Progenitor cell of endocrine pancreas (in vitro differentiated cells): Measurements from ENCODE around the gene SEMA3G. TPM values are rescaled to one million over a fixed set of nuclear protein-coding genes. Genes with fewer than 3 reads are reported as not detected.

ENCODE experiments used
- DNase-seq: peaks from one replicate; pipeline ENCODE4 v3.0.0; 2021; ENCODE audit warnings: low spot score; ENCODE audit not compliant: unreplicated experiment
- H3K27ac Mint-ChIP-seq: 2 replicates; pipeline ENCODE4 v1.8.0; 2021; ENCODE audit warnings: mild to moderate bottlenecking, moderate library complexity, mixed read lengths
- H3K27me3 Mint-ChIP-seq: 2 replicates; pipeline ENCODE4 v1.8.0; 2021; ENCODE audit warnings: mixed read lengths
- H3K36me3 Mint-ChIP-seq: 2 replicates; pipeline ENCODE4 v1.8.0; 2022; ENCODE audit warnings: mixed read lengths; ENCODE audit not compliant: insufficient read depth
- H3K4me1 Mint-ChIP-seq: 2 replicates; pipeline ENCODE4 v1.8.0; 2021; ENCODE audit warnings: low read depth, mixed read lengths
- H3K4me3 Mint-ChIP-seq: 2 replicates; pipeline ENCODE4 v1.8.0; 2021; ENCODE audit warnings: low read depth, mild to moderate bottlenecking, moderate library complexity, mixed read lengths
- H3K9me3 Mint-ChIP-seq: 2 replicates; pipeline ENCODE4 v1.8.0; 2021; ENCODE audit warnings: low read depth, mixed read lengths
- total RNA-seq: library from RNA; stranded (reverse); gene quantifications from 2 replicates; pipeline ENCODE4 v1.2.1, GENCODE V29; 2021
- TF ChIP-seq, protein P1 (sequence below): fragments of 200-600 bp; sonication (generic); IDR thresholded peaks from one replicate; pipeline ENCODE4 v1.5.0; 2021; ENCODE audit warnings: antibody characterized with exemption, mild to moderate bottlenecking; ENCODE audit not compliant: unreplicated experiment

The SEMA3G gene
- total RNA-seq, 1 donor from 2014 or later: 0.79 TPM

DNA sequence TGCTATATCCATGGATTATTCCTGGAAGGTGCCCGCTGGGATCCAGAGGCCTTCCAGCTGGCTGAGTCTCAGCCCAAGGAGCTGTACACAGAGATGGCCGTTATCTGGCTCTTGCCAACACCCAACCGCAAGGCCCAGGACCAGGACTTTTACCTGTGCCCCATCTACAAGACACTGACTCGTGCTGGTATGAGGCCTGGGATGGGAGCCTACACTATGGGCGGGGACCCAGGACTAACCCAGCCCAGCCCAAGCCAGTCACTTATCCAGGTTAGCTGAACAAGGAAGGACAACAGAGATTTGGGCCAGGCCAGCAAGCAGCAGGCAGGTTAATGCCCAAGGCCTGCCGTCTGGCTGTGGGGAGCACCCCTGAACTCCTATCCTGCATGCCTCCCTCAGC lies 45.3 kb downstream of the SEMA3G start:
- Mint-ChIP-seq H3K36me3 (peaks cover 4% of the 10 kb centered on the region), H3K4me3 (no peak overlapping the region), H3K27ac (no peak overlapping the region), H3K27me3 (no peaks in the 10 kb centered on the region), H3K4me1 (no peaks in the 10 kb centered on the region), H3K9me3 (no peaks in the 10 kb centered on the region)
- TF ChIP-seq, protein P1, sequence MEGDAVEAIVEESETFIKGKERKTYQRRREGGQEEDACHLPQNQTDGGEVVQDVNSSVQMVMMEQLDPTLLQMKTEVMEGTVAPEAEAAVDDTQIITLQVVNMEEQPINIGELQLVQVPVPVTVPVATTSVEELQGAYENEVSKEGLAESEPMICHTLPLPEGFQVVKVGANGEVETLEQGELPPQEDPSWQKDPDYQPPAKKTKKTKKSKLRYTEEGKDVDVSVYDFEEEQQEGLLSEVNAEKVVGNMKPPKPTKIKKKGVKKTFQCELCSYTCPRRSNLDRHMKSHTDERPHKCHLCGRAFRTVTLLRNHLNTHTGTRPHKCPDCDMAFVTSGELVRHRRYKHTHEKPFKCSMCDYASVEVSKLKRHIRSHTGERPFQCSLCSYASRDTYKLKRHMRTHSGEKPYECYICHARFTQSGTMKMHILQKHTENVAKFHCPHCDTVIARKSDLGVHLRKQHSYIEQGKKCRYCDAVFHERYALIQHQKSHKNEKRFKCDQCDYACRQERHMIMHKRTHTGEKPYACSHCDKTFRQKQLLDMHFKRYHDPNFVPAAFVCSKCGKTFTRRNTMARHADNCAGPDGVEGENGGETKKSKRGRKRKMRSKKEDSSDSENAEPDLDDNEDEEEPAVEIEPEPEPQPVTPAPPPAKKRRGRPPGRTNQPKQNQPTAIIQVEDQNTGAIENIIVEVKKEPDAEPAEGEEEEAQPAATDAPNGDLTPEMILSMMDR: no peak
- no peak for DNase-seq

DNA sequence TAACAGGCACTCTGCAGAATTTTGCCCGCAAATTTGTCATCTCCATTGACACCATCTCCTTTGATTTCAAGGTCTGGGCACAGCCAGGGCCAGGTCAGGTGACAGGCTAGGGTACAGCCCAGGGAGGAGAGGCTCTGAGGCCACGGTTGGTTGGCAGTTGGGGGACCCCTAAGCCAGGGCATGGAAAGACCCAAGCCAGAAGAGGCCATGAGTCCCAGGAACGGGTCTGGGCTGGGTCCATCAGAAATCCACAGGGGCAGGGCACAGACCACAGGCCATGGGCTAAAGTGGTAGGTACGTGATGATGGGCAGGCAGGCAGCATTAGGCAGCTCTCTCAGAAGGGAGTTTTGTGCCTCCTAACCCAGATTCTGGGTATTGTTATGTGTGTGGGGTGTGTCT lies 45.8 kb downstream of the SEMA3G start:
- Mint-ChIP-seq H3K9me3 (no peaks in the 10 kb centered on the region), H3K27ac (no peak overlapping the region), H3K4me3 (no peak overlapping the region), H3K36me3 (peaks cover 4% of the 10 kb centered on the region), H3K4me1 (no peaks in the 10 kb centered on the region), H3K27me3 (no peaks in the 10 kb centered on the region)
- TF ChIP-seq, protein P1: no peak
- no peak for DNase-seq

GRCh38 chr3:52398670-52399081 lies 46.2 kb downstream of the SEMA3G start:
- DNase-seq: no peak
- no peaks in the 10 kb centered on the region for H3K9me3 Mint-ChIP-seq
- H3K4me3 Mint-ChIP-seq: no peak overlapping the region
- H3K27me3 Mint-ChIP-seq: no peaks in the 10 kb centered on the region
- no peaks in the 10 kb centered on the region for H3K4me1 Mint-ChIP-seq
- H3K27ac Mint-ChIP-seq: no peak overlapping the region
- peaks cover 3% of the 10 kb centered on the region for H3K36me3 Mint-ChIP-seq
- TF ChIP-seq, protein P1: no peak

DNA sequence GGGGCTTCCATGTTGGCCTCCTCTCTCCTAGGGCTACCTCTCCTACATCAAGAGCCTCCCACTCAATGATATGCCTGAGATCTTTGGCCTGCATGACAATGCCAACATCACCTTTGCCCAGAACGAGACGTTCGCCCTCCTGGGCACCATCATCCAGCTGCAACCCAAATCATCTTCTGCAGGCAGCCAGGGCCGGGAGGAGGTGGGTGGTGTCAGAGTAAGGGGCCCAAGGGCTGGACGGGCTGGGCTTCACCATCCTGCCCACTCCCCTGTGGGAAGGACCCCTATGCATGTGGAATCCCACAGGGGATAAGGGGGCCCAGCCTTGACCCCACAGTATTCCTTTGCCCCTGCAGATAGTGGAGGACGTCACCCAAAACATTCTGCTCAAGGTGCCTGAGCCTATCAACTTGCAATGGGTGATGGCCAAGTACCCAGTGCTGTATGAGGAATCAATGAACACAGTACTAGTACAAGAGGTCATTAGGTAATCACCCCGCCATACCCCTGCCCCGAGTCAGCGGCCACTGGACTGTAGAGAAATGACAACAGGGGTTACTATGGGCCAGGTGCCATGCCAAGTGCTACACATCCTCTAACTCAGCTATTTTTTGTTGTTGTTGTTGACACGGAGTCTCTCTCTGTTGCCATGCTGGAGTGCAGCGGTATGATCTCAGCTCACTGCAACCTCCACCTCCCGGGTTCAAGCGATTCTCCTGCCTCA lies 47.1 kb downstream of the SEMA3G start:
- Mint-ChIP-seq H3K27me3 (no peaks in the 10 kb centered on the region), H3K36me3 (peaks cover 2% of the 10 kb centered on the region), H3K9me3 (no peaks in the 10 kb centered on the region), H3K4me3 (no peak overlapping the region), H3K27ac (no peak overlapping the region), H3K4me1 (no peaks in the 10 kb centered on the region)
- TF ChIP-seq, protein P1: no peak
- no peak for DNase-seq

DNA sequence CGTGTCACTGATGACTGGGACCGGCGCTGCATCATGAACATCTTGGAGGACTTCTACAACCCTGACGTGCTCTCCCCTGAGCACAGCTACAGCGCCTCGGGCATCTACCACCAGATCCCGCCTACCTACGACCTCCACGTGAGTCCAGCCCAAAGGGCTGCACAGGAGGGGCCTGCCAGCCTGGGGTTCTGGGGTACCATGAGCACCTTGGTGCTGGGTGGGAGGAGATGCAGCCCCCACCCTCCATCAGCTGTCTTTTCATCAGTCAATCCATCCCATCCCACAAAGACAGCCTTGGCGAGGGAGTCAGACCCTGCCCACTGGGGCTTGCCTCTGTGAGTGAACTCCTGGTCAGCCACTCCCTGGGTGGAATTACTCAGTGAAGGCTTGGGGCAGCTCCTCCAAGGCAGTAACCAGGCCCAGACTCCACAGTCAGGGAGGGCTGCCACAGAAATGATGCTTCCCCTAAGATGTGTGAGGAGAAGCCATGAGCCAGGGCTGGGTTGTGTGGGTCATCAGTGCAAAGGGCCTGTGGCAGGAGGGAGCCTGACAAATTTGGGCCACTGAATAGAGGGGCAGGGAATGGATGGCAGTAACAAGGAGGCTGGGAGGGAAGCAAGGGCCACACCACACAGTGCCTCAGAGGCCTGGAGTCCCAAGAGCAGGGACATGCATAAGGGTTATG lies 47.9 kb downstream of the SEMA3G start:
- TF ChIP-seq, protein P1: no peak
- no peaks in the 10 kb centered on the region for H3K9me3 Mint-ChIP-seq
- H3K4me1 Mint-ChIP-seq: no peaks in the 10 kb centered on the region
- no peaks in the 10 kb centered on the region for H3K36me3 Mint-ChIP-seq
- no peak for DNase-seq
- H3K4me3 Mint-ChIP-seq: no peak overlapping the region
- no peaks in the 10 kb centered on the region for H3K27me3 Mint-ChIP-seq
- no peak overlapping the region for H3K27ac Mint-ChIP-seq
